Activated CD8-positive, alpha-beta T cell treated with anti-CD3 and anti-CD28 coated beads for 36 hours (primary cell): ENCODE data around the gene LSM12. TPM values are rescaled to one million over a fixed set of nuclear protein-coding genes. Genes with fewer than 3 reads are reported as not detected.

Experiments used
- ATAC-seq: fragments of 200-7000 bp; cut with Tn5 transposase; one replicate; pipeline ENCODE4 v1.10.0; 2021; ENCODE audit warnings: mild to moderate bottlenecking, moderate library complexity
- CTCF ChIA-PET: fragments of 350-600 bp; sonication (Branson Sonifier 250); formaldehyde crosslinking; loops from one replicate; lab custom pipeline; 2021; ENCODE audit warnings: antibody characterized with exemption; lab: Charles Lee
- POLR2A ChIA-PET: fragments of 350-600 bp; sonication (Branson Sonifier 250); formaldehyde crosslinking; loops from one replicate; lab custom pipeline; 2021; ENCODE audit warnings: antibody characterized with exemption; lab: Charles Lee
- DNase-seq: peaks from one replicate; pipeline ENCODE4 v3.0.0-alpha.2; 2020
- H3K27ac Mint-ChIP-seq: one replicate; pipeline ENCODE4 v1.8.0; 2021; ENCODE audit warnings: mild to moderate bottlenecking, mixed read lengths
- H3K27me3 Mint-ChIP-seq: one replicate; pipeline ENCODE4 v1.8.0; 2021; ENCODE audit warnings: mixed read lengths
- H3K36me3 Mint-ChIP-seq: one replicate; pipeline ENCODE4 v1.8.0; 2021; ENCODE audit warnings: low read depth, mixed read lengths
- H3K4me1 Mint-ChIP-seq: one replicate; pipeline ENCODE4 v1.8.0; 2021; ENCODE audit warnings: low read depth, mixed read lengths
- H3K4me3 Mint-ChIP-seq: one replicate; pipeline ENCODE4 v1.8.0; 2021; ENCODE audit warnings: mild to moderate bottlenecking, moderate library complexity, mixed read lengths
- H3K9me3 Mint-ChIP-seq: one replicate; pipeline ENCODE4 v1.8.0; 2021; ENCODE audit warnings: mixed read lengths
- CTCF ChIP-seq: fragments of 200-600 bp; IDR thresholded peaks from one replicate; pipeline ENCODE4 v1.8.0; 2022; ENCODE audit warnings: antibody characterized with exemption, mild to moderate bottlenecking
- intact Hi-C: fragments of 100-400 bp; cut with micrococcal nuclease; formaldehyde crosslinking; loops from one replicate; pipeline ENCODE4 v1.10.0; 2022
- total RNA-seq, 2 experiments: library from RNA; stranded (reverse); gene quantifications; one replicate each; pipeline ENCODE4 v1.2.3, GENCODE V29; 2021

The LSM12 gene
- total RNA-seq, 2 experiments from 2014 or later = 104 to 110 TPM

DNA sequence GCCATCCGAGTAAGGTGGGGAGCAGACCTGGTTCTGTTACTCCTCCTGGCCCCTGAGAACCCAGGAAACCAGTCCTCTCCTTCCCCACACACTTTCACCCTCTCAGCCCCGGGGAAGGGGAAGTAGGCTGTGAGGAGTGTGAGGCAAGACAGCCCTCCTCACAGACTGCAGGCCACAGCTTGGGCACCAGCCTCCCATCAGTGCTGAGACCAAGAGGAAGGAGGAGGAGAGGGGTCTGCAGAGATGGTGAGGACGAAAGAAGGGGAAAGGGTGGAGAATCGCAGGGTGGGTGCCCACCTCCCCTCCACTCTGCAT lies 11.1 kb upstream of the LSM12 start:
- no peak for TF ChIP-seq CTCF
- ChIA-PET CTCF (no interaction called here), POLR2A (interaction anchor here (2.2 kb wide), 1 partner anchor 10 kb away, joined by 8 read pairs; no protein-coding TSS in a partner anchor)
- H3K27ac Mint-ChIP-seq = no peak overlapping the region
- H3K9me3 Mint-ChIP-seq = no peaks in the 10 kb centered on the region
- H3K4me1 Mint-ChIP-seq = peaks cover 4% of the 10 kb centered on the region
- DNase-seq = no peak
- no peak for ATAC-seq
- intact Hi-C loops = loop anchor here (10.0 kb wide), 1 partner anchor 47 kb away; the partner anchor contains the start of gene HDAC5
- H3K27me3 Mint-ChIP-seq = no peaks in the 10 kb centered on the region
- H3K4me3 Mint-ChIP-seq = no peak overlapping the region
- peaks cover 4% of the 10 kb centered on the region for H3K36me3 Mint-ChIP-seq

DNA sequence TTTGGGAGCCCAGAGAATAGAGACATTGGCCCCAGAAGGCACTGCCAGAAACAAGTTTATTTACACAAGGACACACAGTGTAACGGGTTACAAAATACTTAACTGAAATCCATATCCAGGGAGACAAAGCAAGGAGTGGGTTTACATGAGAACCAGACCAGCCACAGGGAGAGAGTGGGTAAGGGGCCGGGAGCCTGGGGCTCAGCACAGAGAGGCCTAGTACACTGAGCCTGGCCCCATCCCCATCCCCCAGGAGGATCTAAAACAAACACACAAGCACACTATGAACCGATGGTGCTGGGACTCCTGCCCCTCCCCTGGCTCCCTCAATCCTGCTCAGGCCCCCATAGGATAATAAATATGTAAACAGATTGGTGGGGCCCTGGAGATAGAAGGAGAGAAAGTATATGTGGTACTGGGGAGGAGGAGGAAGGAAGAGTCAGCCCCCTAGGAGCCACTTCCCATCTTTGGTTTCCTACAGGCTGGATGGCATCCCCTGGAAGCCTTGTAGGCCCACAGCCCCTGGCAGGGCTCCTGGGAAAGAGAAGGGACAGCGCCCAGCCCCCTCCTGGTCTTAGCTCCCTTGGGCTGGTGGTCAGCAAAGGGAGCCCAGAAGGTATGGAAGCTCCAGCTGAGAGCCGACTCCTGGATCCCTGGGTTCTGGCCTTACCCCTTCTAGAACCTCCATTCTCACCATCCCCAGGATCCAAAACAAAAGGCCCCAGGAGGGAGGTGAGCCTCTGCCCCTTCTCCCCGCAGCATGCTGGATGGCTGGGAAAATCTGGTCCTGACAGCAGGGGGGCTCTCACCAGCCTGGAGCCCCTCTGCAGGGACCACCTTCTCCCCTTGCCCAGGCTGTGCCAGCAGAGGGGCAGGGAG lies 10.5 kb upstream of the LSM12 start:
- TF ChIP-seq CTCF = no peak
- no peak overlapping the region for H3K4me3 Mint-ChIP-seq
- CTCF ChIA-PET = no interaction called here
- no peaks in the 10 kb centered on the region for H3K9me3 Mint-ChIP-seq
- no peak overlapping the region for H3K27ac Mint-ChIP-seq
- POLR2A ChIA-PET = no interaction called here
- no peaks in the 10 kb centered on the region for H3K27me3 Mint-ChIP-seq
- intact Hi-C loops = loop anchor here (10.0 kb wide), 1 partner anchor 48 kb away; the partner anchor contains the start of gene HDAC5
- H3K36me3 Mint-ChIP-seq = peaks cover 1% of the 10 kb centered on the region
- H3K4me1 Mint-ChIP-seq = peaks cover 5% of the 10 kb centered on the region
- ATAC-seq (no peak), DNase-seq (no peak)

DNA sequence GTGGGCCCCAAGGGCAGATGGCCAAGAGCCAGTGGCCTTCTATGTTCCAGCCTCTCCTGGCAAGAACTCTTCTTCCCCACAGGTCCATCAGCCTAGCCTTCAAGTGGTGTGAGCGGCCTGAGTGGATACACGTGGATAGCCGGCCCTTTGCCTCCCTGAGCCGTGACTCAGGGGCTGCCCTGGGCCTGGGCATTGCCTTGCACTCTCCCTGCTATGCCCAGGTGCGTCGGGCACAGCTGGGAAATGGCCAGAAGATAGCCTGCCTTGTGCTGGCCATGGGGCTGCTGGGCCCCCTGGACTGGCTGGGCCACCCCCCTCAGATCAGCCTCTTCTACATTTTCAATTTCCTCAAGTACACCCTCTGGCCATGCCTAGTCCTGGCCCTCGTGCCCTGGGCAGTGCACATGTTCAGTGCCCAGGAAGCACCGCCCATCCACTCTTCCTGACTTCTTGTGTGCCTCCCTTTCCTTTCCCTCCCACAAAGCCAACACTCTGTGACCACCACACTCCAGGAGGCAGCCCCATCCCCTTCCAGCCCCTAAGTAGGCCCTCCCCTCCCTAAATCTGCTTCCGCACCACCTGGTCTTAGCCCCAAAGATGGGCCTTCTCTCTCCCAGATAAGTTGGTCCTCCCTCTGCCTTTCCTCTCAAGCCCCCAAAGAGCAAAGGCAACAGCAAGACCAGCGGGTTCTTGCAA lies 9.3 kb upstream of the LSM12 start:
- DNase-seq (no peak), ATAC-seq (no peak)
- no peak overlapping the region for H3K27ac Mint-ChIP-seq
- H3K36me3 Mint-ChIP-seq = peaks cover 1% of the 10 kb centered on the region
- ChIA-PET CTCF (no interaction called here), POLR2A (no interaction called here)
- intact Hi-C loops = loop anchor here (10.0 kb wide), 1 partner anchor 49 kb away; the partner anchor contains the start of gene HDAC5
- no peaks in the 10 kb centered on the region for H3K27me3 Mint-ChIP-seq
- no peak overlapping the region for H3K4me3 Mint-ChIP-seq
- no peak for TF ChIP-seq CTCF
- no peaks in the 10 kb centered on the region for H3K9me3 Mint-ChIP-seq
- H3K4me1 Mint-ChIP-seq = peaks cover 12% of the 10 kb centered on the region

- ChIA-PET CTCF (interaction anchor here (2.7 kb wide), 1 partner anchor 10 kb away, joined by 17 read pairs; no protein-coding TSS in a partner anchor), POLR2A (interaction anchor here (0.8 kb wide), 1 partner anchor 9 kb away, joined by 3 read pairs; no protein-coding TSS in a partner anchor)
- Mint-ChIP-seq H3K27ac (no peak overlapping the region), H3K9me3 (no peaks in the 10 kb centered on the region), H3K4me1 (peaks cover 15% of the 10 kb centered on the region), H3K27me3 (no peaks in the 10 kb centered on the region), H3K4me3 (no peak overlapping the region), H3K36me3 (peaks cover 1% of the 10 kb centered on the region)
- no peak for DNase-seq
- intact Hi-C loops = loop anchor here (10.0 kb wide), 1 partner anchor 50 kb away; the partner anchor contains the start of gene HDAC5
- no peak for ATAC-seq
- TF ChIP-seq CTCF = no peak
Measured at GRCh38 chr17:44074911-44075285, 8.4 kb upstream of the LSM12 start.
